NCI-H1436 (cell line): ENCODE data around the gene IFNL3.
"Not testable (repeated sequence)": the region's sequence is repeated elsewhere in the genome, so short reads cannot be mapped to it uniquely, and the experiment has no call there.

ENCODE experiments used
- DNase-seq: peaks from one replicate; lab custom pipeline; 2025; lab: John Stamatoyannopoulos, UW

Gene IFNL3

DNA sequence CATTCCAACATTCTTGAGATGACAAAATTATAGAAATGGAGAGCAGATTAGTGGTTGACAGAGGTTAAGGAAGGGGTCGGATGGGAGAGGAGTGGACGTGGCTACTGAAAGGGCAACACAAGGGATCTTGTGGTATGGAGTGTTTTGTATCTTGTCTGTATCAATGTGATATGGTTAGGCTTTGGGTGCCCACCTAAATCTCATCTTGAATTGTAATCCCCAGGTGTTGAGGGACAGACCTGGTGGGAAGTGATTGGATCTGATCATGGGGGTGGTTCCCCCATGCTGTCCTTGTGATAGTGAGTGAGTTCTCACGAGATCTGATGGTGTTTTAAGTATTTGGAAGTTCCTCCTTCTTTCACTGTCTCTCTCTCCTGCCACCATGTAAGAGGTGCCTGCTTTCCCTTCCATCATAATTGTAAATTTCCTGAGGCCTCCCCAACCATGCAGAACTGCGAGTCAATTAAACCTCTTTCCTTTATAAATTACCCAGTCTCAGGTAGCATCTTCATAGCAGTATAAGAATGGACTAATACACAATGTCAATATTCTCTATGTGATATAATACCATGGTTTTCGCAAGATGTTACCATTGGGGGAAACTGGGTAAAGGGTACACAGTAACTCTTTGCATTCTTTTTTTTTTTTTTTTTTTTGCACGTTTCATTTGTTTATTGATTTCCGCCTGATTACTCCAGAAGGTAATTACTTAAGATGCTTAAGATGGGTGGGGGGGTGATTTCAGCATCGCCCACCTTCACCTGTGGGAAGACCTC is 8.8 kb upstream of the IFNL3 start:
- no peak for DNase-seq

GRCh38 chr19:39252458-39252857 is 7.7 kb upstream of the IFNL3 start:
- no peak for DNase-seq

DNA sequence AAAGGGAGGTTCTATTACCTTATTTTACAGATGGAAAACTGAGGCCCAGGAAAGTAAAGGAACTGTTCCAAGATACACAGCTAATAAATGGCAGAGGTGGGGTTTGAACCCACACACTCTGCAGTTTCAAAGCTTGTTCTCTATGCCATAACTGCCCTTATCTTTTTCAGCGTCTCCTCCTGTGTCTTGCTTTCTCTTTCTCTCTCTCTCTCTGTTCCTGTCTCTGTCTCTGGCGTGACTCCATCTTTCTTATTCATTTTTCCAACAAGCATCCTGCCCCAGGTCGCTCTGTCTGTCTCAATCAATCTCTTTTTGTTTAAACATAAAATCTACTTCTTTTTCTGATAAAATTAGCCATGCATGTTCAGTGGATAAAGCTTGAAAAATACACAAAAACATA is 7.0 kb upstream of the IFNL3 start:
- DNase-seq, result no peak

GRCh38 chr19:39251081-39251480 is 6.3 kb upstream of the IFNL3 start:
- DNase-seq, result no peak

- no peak for DNase-seq
Observed at GRCh38 chr19:39248806-39249205, 4.0 kb upstream of the IFNL3 start, which contains the start of gene IFNL4. IFNL4 (minus strand) TSS chr19:39248856.

DNA sequence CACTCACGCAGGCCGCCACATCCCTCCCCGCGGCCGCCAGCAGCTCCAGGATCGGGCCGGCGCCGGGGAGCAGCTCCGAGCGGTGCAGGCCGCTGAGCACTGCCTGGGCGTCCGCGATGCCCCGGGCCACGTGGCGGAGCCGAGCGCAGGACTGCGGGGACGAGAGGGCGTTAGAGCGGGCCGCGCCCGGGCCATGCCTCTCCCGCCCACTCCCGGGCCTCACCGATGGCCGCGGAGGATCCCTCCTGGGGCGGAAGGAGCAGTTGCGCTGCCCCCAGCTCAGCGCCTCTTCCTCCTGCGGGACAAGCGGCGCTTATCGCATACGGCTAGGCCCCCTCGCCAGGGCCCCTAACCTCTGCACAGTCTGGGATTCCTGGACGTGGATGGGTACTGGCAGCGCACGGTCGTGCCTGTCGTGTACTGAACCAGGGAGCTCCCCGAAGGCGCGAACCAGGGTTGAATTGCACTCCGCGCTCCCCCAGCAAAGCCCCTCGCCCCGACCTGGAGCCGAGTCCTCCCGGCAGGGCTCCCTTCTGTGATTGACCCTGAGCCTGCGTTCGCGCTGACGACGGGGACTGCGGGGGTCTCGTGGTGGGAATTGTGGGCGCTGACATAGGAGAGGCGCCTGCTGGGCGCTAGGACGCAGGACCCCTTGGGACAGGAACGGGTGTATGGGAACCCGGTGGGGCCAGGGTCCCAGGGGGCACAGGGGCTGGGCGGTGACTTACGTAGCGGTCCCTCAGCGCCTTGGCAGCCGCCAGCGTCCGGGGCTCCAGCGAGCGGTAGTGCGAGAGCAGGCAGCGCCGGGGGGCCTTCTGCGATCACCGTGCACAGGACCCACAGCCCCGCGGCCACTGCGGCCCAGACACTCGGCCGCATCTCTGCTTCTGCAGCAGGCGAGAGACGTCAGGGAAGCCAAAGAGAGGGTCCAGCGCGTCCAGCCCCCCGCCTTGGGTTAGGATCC is 3.2 kb upstream of the IFNL3 start:
- no peak for DNase-seq

DNA sequence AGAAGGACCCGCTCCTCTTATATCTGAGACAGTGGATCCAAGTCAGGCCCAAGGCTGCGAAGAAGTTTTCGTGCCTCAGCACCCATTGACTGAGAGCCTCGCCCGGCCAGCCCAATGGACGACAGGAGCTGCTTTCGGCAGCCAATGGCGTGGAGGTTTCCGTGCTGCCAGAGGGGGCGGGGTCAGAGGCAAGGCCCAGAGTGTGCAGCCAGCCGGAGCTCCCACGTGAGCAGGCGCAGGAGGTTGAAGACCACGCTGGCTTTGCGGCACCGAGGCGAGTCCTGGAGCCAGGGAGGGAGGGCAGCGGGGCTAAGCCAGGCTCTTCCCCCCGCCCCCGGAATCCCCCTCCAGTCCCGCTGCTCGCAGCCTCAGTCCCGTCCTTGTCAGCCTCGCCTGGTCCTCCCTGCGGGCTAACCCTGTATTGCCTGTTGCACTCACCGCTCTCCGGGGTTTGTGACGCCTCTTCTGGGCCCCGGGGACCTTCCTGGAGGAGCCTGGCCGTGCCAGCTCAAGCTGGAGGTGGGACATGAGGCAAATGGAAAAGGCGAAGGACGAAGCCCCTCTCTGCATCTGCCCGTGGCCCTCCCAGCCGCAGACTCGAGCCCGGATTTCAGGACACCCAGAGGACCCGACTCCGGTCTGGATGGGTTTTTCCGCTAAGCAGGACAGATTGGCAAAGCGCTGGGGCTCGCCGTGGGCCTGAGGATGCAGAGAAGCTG is 2.3 kb upstream of the IFNL3 start:
- no peak for DNase-seq

- DNase-seq, result not testable (repeated sequence)
Observed at GRCh38 chr19:39245166-39245565, 360 bp upstream of the IFNL3 start.

DNA sequence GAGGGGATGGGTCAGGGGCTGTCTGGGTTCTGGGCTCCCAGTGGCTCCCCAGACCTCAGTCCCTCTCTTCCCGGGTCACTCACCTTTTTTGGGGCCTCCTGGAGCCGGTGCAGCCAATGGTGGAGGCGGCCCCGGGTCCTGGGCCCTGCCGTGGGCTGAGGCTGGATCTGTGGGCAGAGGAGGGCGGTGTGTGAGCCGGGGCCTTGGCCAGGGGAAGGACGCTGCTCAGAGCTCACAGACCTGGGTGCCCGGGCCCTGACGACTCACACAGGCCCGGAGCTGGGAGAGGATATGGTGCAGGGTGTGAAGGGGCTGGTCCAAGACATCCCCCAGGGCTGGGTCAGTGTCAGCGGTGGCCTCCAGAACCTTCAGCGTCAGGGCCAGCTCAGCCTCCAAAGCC is 1.1 kb downstream of the IFNL3 start:
- not testable (repeated sequence) for DNase-seq

- DNase-seq, result no peak
Observed at GRCh38 chr19:39240421-39240820, 4.4 kb downstream of the IFNL3 start.

GRCh38 chr19:39238944-39239343 is 5.9 kb downstream of the IFNL3 start:
- no peak for DNase-seq

DNA sequence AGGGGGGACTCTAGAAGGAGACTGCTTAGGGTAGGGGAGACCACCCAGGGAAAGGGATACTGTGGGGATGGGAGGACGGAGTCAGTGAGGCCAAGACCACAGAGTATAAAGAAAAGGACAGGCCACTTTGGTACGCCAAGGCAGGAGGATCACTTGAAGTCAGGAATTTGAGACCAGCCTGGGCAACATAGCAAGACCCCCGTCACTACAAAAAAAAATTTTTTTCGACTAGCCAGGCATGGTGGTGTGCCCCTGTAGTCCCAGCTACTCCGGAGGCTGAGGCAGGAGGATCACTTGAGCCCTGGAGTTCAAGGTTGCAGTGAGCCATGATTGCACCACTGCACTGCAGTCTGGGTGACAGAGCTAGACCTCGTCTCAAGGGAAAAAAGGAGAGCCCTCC is 6.6 kb downstream of the IFNL3 start:
- DNase-seq, result no peak

- DNase-seq, result no peak
Observed at GRCh38 chr19:39237200-39238184, 7.3 kb downstream of the IFNL3 start.

DNA sequence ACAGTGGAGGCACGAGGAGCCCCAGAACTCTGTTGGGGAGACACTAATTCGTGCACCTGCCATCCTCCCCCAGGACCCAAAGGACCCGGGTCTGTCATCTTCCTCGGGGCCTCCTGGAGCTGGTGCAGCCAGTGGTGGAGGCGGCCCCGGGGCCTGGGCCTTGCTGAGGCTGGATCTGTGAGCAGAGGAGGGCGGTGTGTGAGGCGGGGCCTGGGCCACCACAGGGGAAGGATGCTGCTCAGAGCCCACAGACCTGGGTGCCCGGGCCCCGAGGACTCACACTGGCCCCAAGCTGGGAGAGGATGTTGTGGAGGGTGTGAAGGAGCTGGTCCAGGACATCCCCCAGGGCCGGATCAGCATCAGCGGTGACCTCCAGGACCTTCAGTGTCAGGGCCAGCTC is 8.3 kb downstream of the IFNL3 start:
- no peak for DNase-seq

DNA sequence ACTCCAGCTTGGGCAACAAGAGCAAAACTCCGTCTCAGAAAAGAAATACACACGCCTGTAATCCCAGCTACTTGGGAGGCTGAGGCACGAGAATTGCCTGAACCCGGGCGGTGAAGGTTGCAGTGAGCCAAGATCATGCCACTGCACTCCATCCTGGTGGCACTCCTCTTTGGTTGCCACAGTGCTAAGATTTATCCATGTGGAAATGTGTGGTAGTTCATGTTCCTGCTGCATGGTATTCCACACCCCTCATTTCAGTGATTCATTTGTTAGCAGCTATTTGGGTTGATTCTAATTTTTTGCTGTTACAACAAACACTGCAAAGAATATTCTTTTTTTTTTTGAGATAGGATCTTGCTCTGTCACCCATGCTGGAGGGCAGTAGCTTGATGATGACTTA is 12.1 kb downstream of the IFNL3 start:
- no peak for DNase-seq

GRCh38 chr19:39230096-39230764 is 14.6 kb downstream of the IFNL3 start:
- no peak for DNase-seq

GRCh38 chr19:39224910-39225309 is 19.9 kb downstream of the IFNL3 start:
- DNase-seq, result no peak

- DNase-seq, result no peak
Observed at GRCh38 chr19:39223703-39224279, 21.0 kb downstream of the IFNL3 start.

- DNase-seq, result not testable (repeated sequence)
Observed at GRCh38 chr19:39219108-39219507, 25.7 kb downstream of the IFNL3 start.
